K562 (cell line): ENCODE measurements around the gene HIVEP3. TPM values are rescaled to one million over a fixed set of nuclear protein-coding genes. Genes with fewer than 3 reads are reported as not detected.

ENCODE experiments used
- ATAC-seq: fragments of 200-7000 bp; cut with Tn5 transposase; 3 replicates; pipeline ENCODE4 v1.9.1; 2020; ENCODE audit warnings: moderate library complexity
- BruUV-seq: library from RNA; stranded (reverse); fragments of 400-500 nt; replicated peaks from 2 replicates; lab custom pipeline; 2021; lab: Mats Ljungman, UMichigan
- CTCF ChIA-PET: fragments of 300-600 bp; formaldehyde crosslinking; extraction: SDS; loops from one replicate; lab custom pipeline; 2021; ENCODE audit warnings: low intra/inter-chr PET ratio; lab: Yijun Ruan, JAX
- POLR2A ChIA-PET: fragments of 300-600, 350-650 bp; sonication (Branson Sonifier 250); formaldehyde crosslinking; extraction: SDS; loops from one replicate; lab custom pipeline; 2021; ENCODE audit warnings: antibody characterized with exemption, inconsistent platforms; lab: Yijun Ruan, JAX
- DNase-seq, 4 experiments: peaks; one replicate each; pipeline versions ENCODE4 v3.0.0 to v3.0.0-alpha.2; 2011 to 2018; ENCODE audit warnings: low spot score in 3 of 4, mixed read lengths in 3 of 4; ENCODE audit errors: extremely low read depth in 1 of 4
- FAIRE-seq: peaks from 2 replicates; lab custom pipeline; 2011; peaks lifted over from hg19 to GRCh38; lab: Jason Lieb, UNC
- H2AFZ ChIP-seq: 2 replicates; pipeline ENCODE4 v1.6.0; 2011; ENCODE audit warnings: low read depth, low read length, control low read depth, inconsistent platforms
- H3K27ac ChIP-seq: fragments of 200-600 bp; 3 replicates; pipeline ENCODE4 v1.8.0; 2011; ENCODE audit warnings: low read depth, mild to moderate bottlenecking, control low read depth, inconsistent platforms, low read length, moderate library complexity, mixed read lengths; ENCODE audit errors: extremely low read depth
- H3K27me3 ChIP-seq, 2 experiments: fragments of 300-600 bp in 1 of 2; 2 replicates in 1 of 2; 3 replicates in 1 of 2; pipeline versions ENCODE4 v1.6.0 to v1.8.0; 2011; ENCODE audit warnings: inconsistent platforms in 2 of 2, low read length in 2 of 2, mild to moderate bottlenecking in 1 of 2, mixed read lengths in 1 of 2, moderate library complexity in 1 of 2; ENCODE audit not compliant: control insufficient read depth in 2 of 2, insufficient read depth in 2 of 2
- H3K36me3 ChIP-seq: fragments of 300-600 bp; 3 replicates; pipeline ENCODE4 v1.8.0; 2011; ENCODE audit warnings: mild to moderate bottlenecking, low read length, inconsistent platforms; ENCODE audit not compliant: control insufficient read depth, insufficient read depth
- H3K4me1 ChIP-seq, 2 experiments: fragments of 200-600 bp in 1 of 2; replicated peaks in 1 of 2; 2 replicates in 1 of 2; 3 replicates in 1 of 2; pipeline versions ENCODE4 v1.5.1 to v1.8.0; 2011; ENCODE audit warnings: inconsistent platforms in 2 of 2, low read length in 2 of 2, mild to moderate bottlenecking in 1 of 2, mixed read lengths in 1 of 2, moderate library complexity in 1 of 2; ENCODE audit not compliant: control insufficient read depth in 2 of 2, insufficient read depth in 2 of 2
- H3K4me2 ChIP-seq: 2 replicates; pipeline ENCODE4 v1.6.1; 2011; ENCODE audit warnings: low read length, control low read depth, inconsistent platforms, mixed read lengths; ENCODE audit not compliant: insufficient read depth
- H3K4me3 ChIP-seq: fragments of 200-600 bp; sonication (generic), shearing (Covaris generic); 2 replicates; pipeline ENCODE4 v1.5.1; 2016; ENCODE audit warnings: control low read depth, inconsistent platforms
- H3K79me2 ChIP-seq: fragments of 200-600 bp; 3 replicates; pipeline ENCODE4 v1.8.0; 2011; ENCODE audit warnings: low read length, inconsistent platforms; ENCODE audit not compliant: control insufficient read depth, insufficient read depth
- H3K9ac ChIP-seq, 2 experiments: 2 replicates each; pipeline versions ENCODE4 v1.6.0 to v1.6.1; 2011; ENCODE audit warnings: low read depth in 2 of 2, low read length in 2 of 2, control low read depth in 1 of 2, inconsistent platforms in 1 of 2, mild to moderate bottlenecking in 1 of 2, mixed read lengths in 1 of 2; ENCODE audit not compliant: insufficient read depth in 1 of 2
- H3K9me1 ChIP-seq: one replicate; pipeline ENCODE4 v1.6.0; 2011; ENCODE audit warnings: inconsistent platforms, mild to moderate bottlenecking, low read length, moderate library complexity; ENCODE audit not compliant: control insufficient read depth, insufficient read depth
- H3K9me3 ChIP-seq: replicated peaks from 2 replicates; pipeline ENCODE4 v1.5.1; 2011; ENCODE audit warnings: low read depth, low read length, inconsistent platforms; ENCODE audit not compliant: control insufficient read depth, insufficient read depth
- H4K20me1 ChIP-seq: replicated peaks from 2 replicates; pipeline ENCODE4 v1.6.1; 2011; ENCODE audit warnings: low read length, inconsistent platforms, mixed read lengths; ENCODE audit not compliant: control insufficient read depth, insufficient read depth
- ADNP ChIP-seq: fragments of 200-800 bp; sonication (Bioruptor generic); IDR thresholded peaks from 2 replicates; pipeline ENCODE4 v1.6.1; 2016; ENCODE audit warnings: missing genetic modification characterization, missing compliant biosample characterization
- BRD9 ChIP-seq: fragments of 450-650 bp; IDR thresholded peaks from 2 replicates; pipeline ENCODE4 v1.6.1; 2018; ENCODE audit warnings: low read depth; ENCODE audit not compliant: partially characterized antibody
- CEBPB ChIP-seq: fragments of 450-650 bp; IDR thresholded peaks from 2 replicates; pipeline ENCODE4 v1.6.1; 2016; ENCODE audit warnings: missing genetic modification characterization, missing compliant biosample characterization
- CHCHD3 ChIP-seq: fragments of 250-450 bp; sonication (Bioruptor Pico); IDR thresholded peaks from 2 replicates; pipeline ENCODE4 v2.1.2; 2022; ENCODE audit warnings: mild to moderate bottlenecking
- COPS2 ChIP-seq: fragments of 450-650 bp; conservative IDR thresholded peaks from 2 replicates; pipeline ENCODE4 v1.6.1; 2016; ENCODE audit warnings: mild to moderate bottlenecking, moderate library complexity
- MCM5 ChIP-seq: fragments of 450-650 bp; IDR thresholded peaks from 2 replicates; pipeline ENCODE4 v1.6.1; 2016; ENCODE audit warnings: low read depth
- MYBL2 ChIP-seq, 2 experiments: fragments of 450-650 bp in 1 of 2; sonication (generic) in 1 of 2; formaldehyde crosslinking in 1 of 2; IDR thresholded peaks; 2 replicates each; pipeline versions ENCODE4 v1.6.1 to v1.8.1; 2017 to 2022; ENCODE audit warnings: borderline replicate concordance in 1 of 2, inconsistent platforms in 1 of 2, low read depth in 1 of 2, mild to moderate bottlenecking in 1 of 2, missing genetic modification reagents in 1 of 2, moderate library complexity in 1 of 2
- NFATC3 ChIP-seq: fragments of 450-650 bp; IDR thresholded peaks from 2 replicates; pipeline ENCODE4 v1.6.1; 2017; ENCODE audit warnings: mild to moderate bottlenecking
- NR1H2 ChIP-seq: sonication (generic); formaldehyde crosslinking; IDR thresholded peaks from 2 replicates; pipeline ENCODE4 v1.4.0; 2020; ENCODE audit warnings: mild to moderate bottlenecking, missing genetic modification reagents
- RBM15 ChIP-seq: fragments of 200-400 bp; formaldehyde crosslinking; IDR thresholded peaks from 2 replicates; pipeline ENCODE4 v1.6.1; 2018; ENCODE audit warnings: mild to moderate bottlenecking, low read length, moderate library complexity; ENCODE audit not compliant: insufficient read depth
- SIN3B ChIP-seq: fragments of 450-650 bp; IDR thresholded peaks from 2 replicates; pipeline ENCODE4 v1.6.1; 2017; ENCODE audit warnings: low read depth, mild to moderate bottlenecking, moderate library complexity
- SRF ChIP-seq, 2 experiments: fragments of 250-450, 450-650 bp in 1 of 2; sonication (Bioruptor Pico) in 1 of 2; sonication (generic) in 1 of 2; formaldehyde crosslinking; IDR thresholded peaks; 2 replicates each; pipeline versions ENCODE4 v1.5.0 to v1.5.1; 2020 to 2022; ENCODE audit warnings: mild to moderate bottlenecking in 1 of 2, missing genetic modification reagents in 1 of 2
- SUPT5H ChIP-seq: fragments of 450-650 bp; IDR thresholded peaks from 2 replicates; pipeline ENCODE4 v1.6.1; 2016
- ZC3H4 ChIP-seq: sonication (generic); formaldehyde crosslinking; IDR thresholded peaks from 2 replicates; pipeline ENCODE4 v1.9.0; 2021; ENCODE audit warnings: missing genetic modification reagents, borderline replicate concordance
- ZNF232 ChIP-seq: sonication (generic); formaldehyde crosslinking; IDR thresholded peaks from 2 replicates; pipeline ENCODE4 v1.8.0; 2022; ENCODE audit warnings: mild to moderate bottlenecking, missing genetic modification reagents
- WGBS: fragments of 100-300 bp; shearing (Covaris generic); methylation state at CpG from one replicate; pipeline ENCODE4 v1.1.6; 2016; ENCODE audit warnings: low coverage, mixed read lengths; ENCODE audit not compliant: insufficient coverage; ENCODE audit errors: missing lambda C conversion rate; 5-methylcytosine and 5-hydroxymethylcytosine counted together
- in situ Hi-C: fragments of 300-500 bp; cut with MboI; formaldehyde crosslinking; loops from 4 replicates; pipeline ENCODE4 v1.15.0; 2018; ENCODE audit warnings: inconsistent platforms, mixed read lengths
- intact Hi-C: fragments of 100-400 bp; cut with micrococcal nuclease; formaldehyde crosslinking; loops from 2 replicates; pipeline ENCODE4 v1.14.2; 2022
- polyA plus RNA-seq, 8 experiments: library from polyadenylated mRNA; depleted of rRNA in 4 of 8; stranded (reverse) in 5 of 8; unstranded in 3 of 8; fragments of >200 nt; fragmentation: Nextera tagmentation in 2 of 8; fragmentation: Illumina TruSeq in 1 of 8; extraction: Ambion mirVana in 2 of 8; extraction: Trizol in 1 of 8; gene quantifications; 2 replicates each; pipeline versions ENCODE4 v1.2.1 to v1.2.3, GENCODE V29; 2011 to 2014; ENCODE audit warnings: inconsistent platforms in 1 of 8, missing spikeins in 1 of 8
- total RNA-seq, 7 experiments: library from RNA; depleted of rRNA in 6 of 7; stranded (reverse); fragments of >200 nt in 6 of 7; fragmentation: Illumina TruSeq in 2 of 7; extraction: Trizol in 2 of 7; gene quantifications; 2 replicates each; pipeline versions ENCODE4 v1.2.1 to v1.2.3, GENCODE V29; 2011 to 2021; ENCODE audit warnings: low replicate concordance in 1 of 7
- TF ChIP-seq, protein P1 (sequence below): fragments of 450-650 bp; formaldehyde crosslinking; IDR thresholded peaks from 2 replicates; pipeline ENCODE4 v1.4.0; 2020; ENCODE audit warnings: mild to moderate bottlenecking, moderate library complexity
- TF ChIP-seq, protein P2 (sequence below): sonication (generic); formaldehyde crosslinking; IDR thresholded peaks from 2 replicates; pipeline ENCODE4 v1.8.0; 2022; ENCODE audit warnings: mild to moderate bottlenecking, missing genetic modification reagents
- TF ChIP-seq, protein P3 (sequence below): sonication (generic); formaldehyde crosslinking; IDR thresholded peaks from 2 replicates; pipeline ENCODE4 v1.5.0; 2020; ENCODE audit warnings: missing genetic modification reagents

HIVEP3 gene
- total and polyA plus RNA-seq, 9 of the 15 experiments (the other 6 are each of a cell fraction or from before 2014, with no cell fraction given): 0.09 to 0.58 (median 0.34) TPM; not detected in 1

DNA sequence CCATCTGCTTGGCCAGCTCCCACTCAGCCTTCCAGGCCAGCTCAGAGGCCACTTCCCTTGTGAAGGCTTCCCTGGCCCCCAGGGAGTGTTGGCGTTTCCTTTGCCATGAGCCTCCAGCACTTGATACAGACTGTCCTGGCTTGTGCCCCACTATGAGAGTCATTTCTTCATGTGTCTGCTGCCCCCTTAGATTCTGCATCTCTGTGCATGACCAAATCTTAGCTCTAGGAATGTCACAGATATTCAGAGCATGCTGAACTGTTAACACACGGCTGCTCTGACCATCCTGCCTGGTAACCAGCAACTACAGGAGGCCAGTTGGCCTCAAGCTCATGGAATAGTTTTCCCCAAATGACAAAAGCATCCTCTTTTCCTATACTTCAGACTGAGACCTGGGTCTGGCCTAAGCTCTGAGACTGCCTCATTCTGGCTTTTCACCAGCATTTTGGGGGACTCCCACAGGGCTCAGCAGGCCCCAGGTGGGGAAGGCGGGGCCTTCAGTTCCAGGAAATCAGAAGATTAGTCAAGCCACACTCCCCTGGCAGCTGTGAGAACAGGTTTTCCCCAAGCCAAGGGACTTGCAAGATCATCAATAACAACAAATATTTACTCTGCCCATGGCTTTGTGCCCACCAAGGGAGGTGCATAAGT, 251.6 kb downstream of the HIVEP3 start:
- BruUV-seq: no TSS peak
- FAIRE-seq (no peak), DNase-seq (no peak), ATAC-seq (no peak)
- no peaks in the 10 kb centered on the region for H3K9me1 ChIP-seq
- TF ChIP-seq, protein P1, sequence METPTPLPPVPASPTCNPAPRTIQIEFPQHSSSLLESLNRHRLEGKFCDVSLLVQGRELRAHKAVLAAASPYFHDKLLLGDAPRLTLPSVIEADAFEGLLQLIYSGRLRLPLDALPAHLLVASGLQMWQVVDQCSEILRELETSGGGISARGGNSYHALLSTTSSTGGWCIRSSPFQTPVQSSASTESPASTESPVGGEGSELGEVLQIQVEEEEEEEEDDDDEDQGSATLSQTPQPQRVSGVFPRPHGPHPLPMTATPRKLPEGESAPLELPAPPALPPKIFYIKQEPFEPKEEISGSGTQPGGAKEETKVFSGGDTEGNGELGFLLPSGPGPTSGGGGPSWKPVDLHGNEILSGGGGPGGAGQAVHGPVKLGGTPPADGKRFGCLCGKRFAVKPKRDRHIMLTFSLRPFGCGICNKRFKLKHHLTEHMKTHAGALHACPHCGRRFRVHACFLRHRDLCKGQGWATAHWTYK (CRISPR knock-in tag): no peak
- no peak for TF ChIP-seq MCM5
- TF ChIP-seq ZNF232 (CRISPR knock-in tag): no peak
- no peak for TF ChIP-seq ADNP
- TF ChIP-seq NFATC3: no peak
- no peak for TF ChIP-seq MYBL2 (IDR thresholded peaks at IDR 0.05; ENCODE audit: low read depth)
- TF ChIP-seq MYBL2 (CRISPR knock-in tag; IDR thresholded peaks at IDR 0.05; ENCODE audit: borderline replicate concordance): no peak
- no peak for TF ChIP-seq CHCHD3 (CRISPR knock-in tag)
- no peak for TF ChIP-seq BRD9
- TF ChIP-seq SUPT5H: no peak
- TF ChIP-seq, protein P2, sequence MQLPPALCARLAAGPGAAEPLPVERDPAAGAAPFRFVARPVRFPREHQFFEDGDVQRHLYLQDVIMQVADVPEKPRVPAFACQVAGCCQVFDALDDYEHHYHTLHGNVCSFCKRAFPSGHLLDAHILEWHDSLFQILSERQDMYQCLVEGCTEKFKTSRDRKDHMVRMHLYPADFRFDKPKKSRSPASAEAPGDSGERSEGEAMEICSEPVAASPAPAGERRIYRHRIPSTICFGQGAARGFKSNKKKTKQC (CRISPR knock-in tag): no peak
- TF ChIP-seq, protein P3, sequence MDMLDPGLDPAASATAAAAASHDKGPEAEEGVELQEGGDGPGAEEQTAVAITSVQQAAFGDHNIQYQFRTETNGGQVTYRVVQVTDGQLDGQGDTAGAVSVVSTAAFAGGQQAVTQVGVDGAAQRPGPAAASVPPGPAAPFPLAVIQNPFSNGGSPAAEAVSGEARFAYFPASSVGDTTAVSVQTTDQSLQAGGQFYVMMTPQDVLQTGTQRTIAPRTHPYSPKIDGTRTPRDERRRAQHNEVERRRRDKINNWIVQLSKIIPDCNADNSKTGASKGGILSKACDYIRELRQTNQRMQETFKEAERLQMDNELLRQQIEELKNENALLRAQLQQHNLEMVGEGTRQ: no peak
- no peak for TF ChIP-seq SRF (CRISPR knock-in tag; IDR thresholded peaks at IDR 0.05)
- TF ChIP-seq COPS2: no peak
- no peak for TF ChIP-seq NR1H2 (CRISPR knock-in tag)
- no peak for TF ChIP-seq SIN3B
- no peak for TF ChIP-seq CEBPB
- no peak for TF ChIP-seq ZC3H4 (CRISPR knock-in tag)
- no peak for TF ChIP-seq RBM15
- ChIA-PET POLR2A (interaction anchor here (0.6 to 1.1 kb wide), 3 partner anchors 14 to 1673 kb away, joined by 3 to 4 read pairs (median 3); no protein-coding TSS in a partner anchor), CTCF (no interaction called here)
- intact Hi-C loops (no loop called here), in situ Hi-C loops (no loop called here)
- H3K9me3 ChIP-seq: no peaks in the 10 kb centered on the region
- peaks cover 0 to 41% of the 10 kb centered on the region in 2 experiments; a peak in 4 of 5 replicates for H3K27me3 ChIP-seq
- H3K9ac ChIP-seq: no peak overlapping the region; a peak in 1 of 4 replicates
- no peaks in the 10 kb centered on the region for H3K36me3 ChIP-seq
- no peak overlapping the region for H3K4me2 ChIP-seq
- peaks cover 10% of the 10 kb centered on the region for H4K20me1 ChIP-seq
- H2AFZ ChIP-seq: no peak overlapping the region
- no peaks in the 10 kb centered on the region for H3K79me2 ChIP-seq
- 2% methylated on average over 3 of the region's 3 CpGs for WGBS
- no peak overlapping the region for H3K4me3 ChIP-seq
- H3K4me1 ChIP-seq: peaks cover 0 to 5% of the 10 kb centered on the region in 2 experiments; a peak in 1 of 5 replicates
- no peak overlapping the region for H3K27ac ChIP-seq
